Spleen (tissue), 11 donors: ENCODE measurements around the gene OCRL. TPM values are rescaled to one million over a fixed set of nuclear protein-coding genes. Genes with fewer than 3 reads are reported as not detected.

Source experiments
- DNase-seq: peaks from one replicate; pipeline ENCODE4 v3.0.0-alpha.2; 2020
- H3K27ac ChIP-seq, 8 donors: fragments of 200-600 bp; sonication (generic) in 7 of 8; 1 replicate in 4 of 8; 2 replicates in 4 of 8; pipeline versions ENCODE4 v1.5.0 to v1.8.0; 2016 to 2021; ENCODE audit warnings: inconsistent platforms in 4 of 8, mild to moderate bottlenecking in 4 of 8, moderate library complexity in 1 of 8
- H3K27me3 ChIP-seq, 7 donors: fragments of 200-600 bp; sonication (generic) in 6 of 7; replicated peaks in 1 of 7; 1 replicate in 4 of 7; 2 replicates in 3 of 7; pipeline versions ENCODE4 v1.5.0 to v1.8.0; 2016 to 2021; ENCODE audit warnings: inconsistent platforms in 3 of 7, mild to moderate bottlenecking in 1 of 7
- H3K36me3 ChIP-seq, 6 donors: fragments of 200-600 bp; sonication (generic) in 5 of 6; 1 replicate in 4 of 6; 2 replicates in 2 of 6; pipeline versions ENCODE4 v1.5.0 to v1.8.0; 2016 to 2021; ENCODE audit warnings: inconsistent platforms in 2 of 6
- H3K4me1 ChIP-seq, 6 donors: fragments of 200-600 bp; sonication (generic) in 5 of 6; 1 replicate in 3 of 6; 2 replicates in 3 of 6; pipeline versions ENCODE4 v1.5.0 to v1.8.0; 2016 to 2021; ENCODE audit warnings: inconsistent platforms in 3 of 6
- H3K4me3 ChIP-seq, 8 donors: fragments of 200-600 bp; sonication (generic) in 7 of 8; 1 replicate in 4 of 8; 2 replicates in 4 of 8; pipeline versions ENCODE4 v1.5.0 to v1.8.0; 2016 to 2021; ENCODE audit warnings: inconsistent platforms in 4 of 8, mild to moderate bottlenecking in 4 of 8, moderate library complexity in 2 of 8
- H3K9me3 ChIP-seq, 8 donors: fragments of 200-600 bp; sonication (generic) in 7 of 8; 1 replicate in 4 of 8; 2 replicates in 4 of 8; pipeline versions ENCODE4 v1.5.0 to v1.8.0; 2016 to 2021; ENCODE audit warnings: inconsistent platforms in 4 of 8
- CTCF ChIP-seq, 11 experiments: fragments of 200-600 bp in 7 of 11; fragments of 450-650 bp in 4 of 11; sonication (generic) in 4 of 11; IDR thresholded peaks in 8 of 11; conservative IDR thresholded peaks in 3 of 11; 1 replicate in 7 of 11; 2 replicates in 4 of 11; pipeline versions ENCODE4 v1.4.0 to v1.8.0; 2016 to 2021; ENCODE audit warnings: antibody characterized with exemption in 11 of 11, inconsistent platforms in 4 of 11, mild to moderate bottlenecking in 1 of 11
- POLR2A ChIP-seq, 3 donors: fragments of 450-650 bp; IDR thresholded peaks; one replicate each; pipeline ENCODE4 v1.5.1; 2017; ENCODE audit warnings: antibody characterized with exemption in 3 of 3, mild to moderate bottlenecking in 1 of 3
- POLR2AphosphoS5 ChIP-seq, 3 donors: sonication (generic); formaldehyde crosslinking; IDR thresholded peaks; one replicate each; pipeline ENCODE4 v1.5.1; 2017; ENCODE audit warnings: antibody characterized with exemption in 3 of 3
- WGBS, 5 donors: extraction: QIAGEN DNeasy Blood & Tissue Kit in 3 of 5; methylation state at CpG; one replicate each; pipeline versions ENCODE4 v1.1.5 to v1.1.7; 2013 to 2018; 5-methylcytosine and 5-hydroxymethylcytosine counted together
- intact Hi-C: fragments of 100-400 bp; cut with DNase I; formaldehyde crosslinking; loops from one replicate; pipeline ENCODE4 v1.15.0; 2023; ENCODE audit warnings: low total_unique reads
- polyA plus RNA-seq, 3 donors: library from polyadenylated mRNA; stranded (reverse); fragments of 200-250 nt; gene quantifications; one replicate each; pipeline ENCODE4 v1.2.1, GENCODE V29; 2013
- total RNA-seq, 7 donors: library from RNA; depleted of rRNA in 3 of 7; stranded (reverse); fragments of >200 nt in 3 of 7; fragmentation: NEBNext Ultra II Directional in 4 of 7; extraction: Animal tissue kit (Norgen Biotek cat#: 25700) in 4 of 7; gene quantifications; one replicate each; pipeline versions ENCODE4 v1.1.0 to v1.2.1, GENCODE V29; 2016 to 2021
- donor health status: healthy with polysubstance abuse.
- donor health status: DM: no; HTN: no; CAD: no; lungs with moderate emphysema.
- donor health status: DM: no; HTN: no; CAD: no.
- donor health status: Bipolar disorder and iron deficiency.
- donor health status: healthy.
- donor health status: DM: no; HTN: no; CAD: no.
- donor health status: DM: yes; HTN: yes; CAD: no.

Gene OCRL
- total and polyA plus RNA-seq, 10 donors = 3.2 to 16.9 (median 11.2) TPM

- Histone ChIP-seq H3K4me3 (no peak overlapping the region), H3K36me3 (peaks cover 0 to 52% (median 16%) of the 10 kb centered on the region in 6 donors), H3K27ac (no peak overlapping the region), H3K4me1 (no peaks in the 10 kb centered on the region), H3K27me3 (no peaks in the 10 kb centered on the region), H3K9me3 (no peaks in the 10 kb centered on the region)
- intact Hi-C loops = no loop called here
- WGBS, 5 donors = 71 to 97% (median 93%) methylated on average over 4 of the region's 4 CpGs
- no peak for DNase-seq
- TF ChIP-seq CTCF (IDR thresholded peaks at IDR 0.05 in 8 of 11, conservative IDR thresholded peaks at IDR 0.05 in 3 of 11) (no peak), POLR2AphosphoS5 (IDR thresholded peaks at IDR 0.05) (no peak), POLR2A (IDR thresholded peaks at IDR 0.05) (no peak)
These were observed 50.5 kb downstream of the OCRL start for GRCh38 chrX:129590596-129590995.

GRCh38 chrX:129593137-129593536, 53.1 kb downstream of the OCRL start:
- intact Hi-C loops = no loop called here
- H3K4me1 ChIP-seq = no peaks in the 10 kb centered on the region
- TF ChIP-seq CTCF (IDR thresholded peaks at IDR 0.05 in 8 of 11, conservative IDR thresholded peaks at IDR 0.05 in 3 of 11) (no peak), POLR2AphosphoS5 (IDR thresholded peaks at IDR 0.05) (no peak), POLR2A (IDR thresholded peaks at IDR 0.05) (no peak)
- peaks cover 0 to 36% (median 6%) of the 10 kb centered on the region in 6 donors for H3K36me3 ChIP-seq
- H3K27me3 ChIP-seq = no peaks in the 10 kb centered on the region
- DNase-seq = no peak
- H3K4me3 ChIP-seq = no peak overlapping the region
- H3K9me3 ChIP-seq = no peaks in the 10 kb centered on the region
- H3K27ac ChIP-seq = no peak overlapping the region

GRCh38 chrX:129594781-129595180, 54.7 kb downstream of the OCRL start:
- no peaks in the 10 kb centered on the region for H3K9me3 ChIP-seq
- H3K36me3 ChIP-seq = peaks cover 0 to 20% (median 0%) of the 10 kb centered on the region in 6 donors
- intact Hi-C loops = no loop called here
- no peak overlapping the region for H3K4me3 ChIP-seq
- H3K27ac ChIP-seq = no peak overlapping the region
- no peak for TF ChIP-seq POLR2A (IDR thresholded peaks at IDR 0.05)
- DNase-seq = no peak
- H3K4me1 ChIP-seq = no peaks in the 10 kb centered on the region
- 67 to 93% (median 91%) methylated on average over 1 of the region's 1 CpG for WGBS, 5 donors
- peaks cover 0 to 4% (median 0%) of the 10 kb centered on the region in 7 donors for H3K27me3 ChIP-seq

- WGBS, 5 donors = 60 to 92% (median 81%) methylated on average over 5 of the region's 5 CpGs
- Histone ChIP-seq H3K27me3 (peaks cover 0 to 5% (median 0%) of the 10 kb centered on the region in 7 donors), H3K27ac (no peak overlapping the region), H3K4me3 (no peak overlapping the region), H3K4me1 (no peaks in the 10 kb centered on the region), H3K9me3 (no peaks in the 10 kb centered on the region), H3K36me3 (peaks cover 0 to 7% (median 0%) of the 10 kb centered on the region in 6 donors)
- no peak for DNase-seq
- TF ChIP-seq POLR2AphosphoS5 (IDR thresholded peaks at IDR 0.05) (no peak), POLR2A (IDR thresholded peaks at IDR 0.05) (no peak), CTCF (IDR thresholded peaks at IDR 0.05 in 8 of 11, conservative IDR thresholded peaks at IDR 0.05 in 3 of 11) (no peak)
- intact Hi-C loops = no loop called here
These were observed 56.0 kb downstream of the OCRL start for GRCh38 chrX:129596077-129596476.

GRCh38 chrX:129597905-129598304, 57.8 kb downstream of the OCRL start:
- H3K27me3 ChIP-seq = peaks cover 0 to 8% (median 0%) of the 10 kb centered on the region in 7 donors
- H3K4me3 ChIP-seq = no peak overlapping the region
- no peak overlapping the region for H3K27ac ChIP-seq
- no peaks in the 10 kb centered on the region for H3K36me3 ChIP-seq
- no peak for TF ChIP-seq POLR2A (IDR thresholded peaks at IDR 0.05)
- TF ChIP-seq POLR2AphosphoS5 (IDR thresholded peaks at IDR 0.05) = no peak
- no peak for TF ChIP-seq CTCF (IDR thresholded peaks at IDR 0.05 in 8 of 11, conservative IDR thresholded peaks at IDR 0.05 in 3 of 11)
- H3K4me1 ChIP-seq = no peaks in the 10 kb centered on the region
- no peak for DNase-seq
- no peaks in the 10 kb centered on the region for H3K9me3 ChIP-seq
- intact Hi-C loops = no loop called here
- WGBS, 5 donors = 71 to 90% (median 79%) methylated on average over 5 of the region's 5 CpGs
